ENCODE results near the gene FOXL2NB.
A peak's percentile ranks its signal among the peaks of the same experiment; 100 is the strongest.

FOXL2NB gene

GRCh38 chr3:138914870-138915502 lies 32.0 kb upstream of the FOXL2NB start:
- Histone ChIP-seq H3K9ac (ENCODE audit: low read depth, low read length) (peak overlapping the region; percentile 68), H3K27me3 (ENCODE audit: insufficient read depth, low read length, poor library complexity) (no peaks in the 10 kb centered on the region), H2AFZ (ENCODE audit: low read depth, low read length) (peak overlapping the region; percentile 94), H4K20me1 (ENCODE audit: insufficient read depth, low read length) (no peaks in the 10 kb centered on the region), H3K4me3 (ENCODE audit: low read depth in 1 of 2, low read length in 2 of 2) (peak overlapping the region; percentile 45 to 74; a peak in 3 of 4 replicates), H3K79me2 (ENCODE audit: insufficient read depth, low read length) (no peaks in the 10 kb centered on the region), H3K36me3 (ENCODE audit: insufficient read depth, low read length) (no peaks in the 10 kb centered on the region), H3K27ac (ENCODE audit: low read length) (peak overlapping the region; percentile 45; the same call in 1 of the 2 replicates), H3K4me1 (ENCODE audit: insufficient read depth, low read length) (peaks cover 16% of the 10 kb centered on the region), H3K4me2 (ENCODE audit: insufficient read depth, low read length) (peak overlapping the region; percentile 92), H3K9me3 (ENCODE audit: insufficient read depth, low read length, severe bottlenecking) (no peaks in the 10 kb centered on the region)
- peak; percentile 15 for ATAC-seq (ENCODE audit: insufficient read depth, low read depth)
- no peak for TF ChIP-seq CTCF (IDR thresholded peaks at IDR 0.05; ENCODE audit: borderline replicate concordance, extremely low read depth, low read length, poor library complexity, severe bottlenecking)
- TF ChIP-seq EZH2 (IDR thresholded peaks at IDR 0.05; ENCODE audit: borderline replicate concordance, low read depth, low read length, severe bottlenecking): no peak
- no peak for DNase-seq

- no peak for TF ChIP-seq EZH2 (IDR thresholded peaks at IDR 0.05; ENCODE audit: borderline replicate concordance, low read depth, low read length, severe bottlenecking)
- TF ChIP-seq CTCF (IDR thresholded peaks at IDR 0.05; ENCODE audit: borderline replicate concordance, extremely low read depth, low read length, poor library complexity, severe bottlenecking): peak; percentile 86
- no peaks in the 10 kb centered on the region for H4K20me1 ChIP-seq (ENCODE audit: insufficient read depth, low read length)
- H3K79me2 ChIP-seq (ENCODE audit: insufficient read depth, low read length): no peaks in the 10 kb centered on the region
- ATAC-seq (ENCODE audit: insufficient read depth, low read depth) (peak; percentile 93), DNase-seq (peak; percentile 90)
- H3K4me1 ChIP-seq (ENCODE audit: insufficient read depth, low read length): peaks cover 16% of the 10 kb centered on the region
- H3K9me3 ChIP-seq (ENCODE audit: insufficient read depth, low read length, severe bottlenecking): no peaks in the 10 kb centered on the region
- H3K36me3 ChIP-seq (ENCODE audit: insufficient read depth, low read length): no peaks in the 10 kb centered on the region
- peak overlapping the region; percentile 70 for H3K27ac ChIP-seq (ENCODE audit: low read length)
- peak overlapping the region; percentile 92 for H3K4me2 ChIP-seq (ENCODE audit: insufficient read depth, low read length)
- peak overlapping the region; percentile 68 for H3K9ac ChIP-seq (ENCODE audit: low read depth, low read length)
- peak overlapping the region; percentile 94 for H2AFZ ChIP-seq (ENCODE audit: low read depth, low read length)
- H3K27me3 ChIP-seq (ENCODE audit: insufficient read depth, low read length, poor library complexity): no peaks in the 10 kb centered on the region
- H3K4me3 ChIP-seq (ENCODE audit: low read depth in 1 of 2, low read length in 2 of 2): peak overlapping the region; percentile 45 to 74; a peak in 3 of 4 replicates
These were observed 31.2 kb upstream of the FOXL2NB start for GRCh38 chr3:138915503-138916498.

GRCh38 chr3:138916824-138917223 lies 30.2 kb upstream of the FOXL2NB start:
- no peaks in the 10 kb centered on the region for H3K9me3 ChIP-seq (ENCODE audit: insufficient read depth, low read length, severe bottlenecking)
- H3K36me3 ChIP-seq (ENCODE audit: insufficient read depth, low read length): no peaks in the 10 kb centered on the region
- no peak overlapping the region for H3K4me3 ChIP-seq (ENCODE audit: low read depth in 1 of 2, low read length in 2 of 2)
- no peak overlapping the region for H3K9ac ChIP-seq (ENCODE audit: low read depth, low read length)
- H2AFZ ChIP-seq (ENCODE audit: low read depth, low read length): no peak overlapping the region
- no peak for TF ChIP-seq CTCF (IDR thresholded peaks at IDR 0.05; ENCODE audit: borderline replicate concordance, extremely low read depth, low read length, poor library complexity, severe bottlenecking)
- TF ChIP-seq EZH2 (IDR thresholded peaks at IDR 0.05; ENCODE audit: borderline replicate concordance, low read depth, low read length, severe bottlenecking): no peak
- DNase-seq (no peak), ATAC-seq (ENCODE audit: insufficient read depth, low read depth) (no peak)
- H3K4me2 ChIP-seq (ENCODE audit: insufficient read depth, low read length): no peak overlapping the region
- H3K4me1 ChIP-seq (ENCODE audit: insufficient read depth, low read length): peaks cover 16% of the 10 kb centered on the region
- H3K27ac ChIP-seq (ENCODE audit: low read length): no peak overlapping the region
- no peaks in the 10 kb centered on the region for H3K79me2 ChIP-seq (ENCODE audit: insufficient read depth, low read length)
- no peaks in the 10 kb centered on the region for H3K27me3 ChIP-seq (ENCODE audit: insufficient read depth, low read length, poor library complexity)
- no peaks in the 10 kb centered on the region for H4K20me1 ChIP-seq (ENCODE audit: insufficient read depth, low read length)
